ENCODE measurements around the gene IL10. TPM values are rescaled to one million over a fixed set of nuclear protein-coding genes. Genes with fewer than 3 reads are reported as not detected.
"Not testable (repeated sequence)": the region's sequence is repeated elsewhere in the genome, so short reads cannot be mapped to it uniquely, and the experiment has no call there.

IL10 gene
- polyA plus RNA-seq, 3 donors from 2014 or later = 0.43 TPM; not detected in 2

- H3K27me3 Mint-ChIP-seq (ENCODE audit: low read depth in 3 of 3) = peaks cover 13 to 14% (median 13%) of the 10 kb centered on the region in 3 donors
- peaks cover 55 to 71% of the 10 kb centered on the region in 2 donors for H3K4me1 Mint-ChIP-seq
- H3K4me3 Mint-ChIP-seq = peak overlapping the region in 1 of 5 donors; percentile 18
- H3K9me3 Mint-ChIP-seq = no peaks in the 10 kb centered on the region
- no peak overlapping the region for H3K27ac Mint-ChIP-seq
- H3K36me3 Mint-ChIP-seq = no peaks in the 10 kb centered on the region
- no peak for DNase-seq
Observed at GRCh38 chr1:206787891-206788290, 15.6 kb upstream of the IL10 start.

- Mint-ChIP-seq H3K4me1 (peaks cover 57 to 74% of the 10 kb centered on the region in 2 donors), H3K27ac (no peak overlapping the region), H3K9me3 (no peaks in the 10 kb centered on the region), H3K4me3 (peak overlapping the region; percentile 31 to 65 (median 55)), H3K27me3 (ENCODE audit: low read depth in 3 of 3) (peaks cover 10 to 21% (median 13%) of the 10 kb centered on the region in 3 donors), H3K36me3 (no peaks in the 10 kb centered on the region)
- peak; percentile 63 to 67 (median 63) for DNase-seq
Observed at GRCh38 chr1:206786212-206786886, 14.1 kb upstream of the IL10 start.

GRCh38 chr1:206785182-206785765, 13.0 kb upstream of the IL10 start:
- peak overlapping the region in 2 of 5 donors; percentile 43 to 65 for H3K4me3 Mint-ChIP-seq
- DNase-seq = no peak
- no peaks in the 10 kb centered on the region for H3K36me3 Mint-ChIP-seq
- H3K4me1 Mint-ChIP-seq = peaks cover 50 to 66% of the 10 kb centered on the region in 2 donors
- H3K27ac Mint-ChIP-seq = no peak overlapping the region
- H3K9me3 Mint-ChIP-seq = no peaks in the 10 kb centered on the region
- peaks cover 6 to 21% (median 10%) of the 10 kb centered on the region in 3 donors for H3K27me3 Mint-ChIP-seq (ENCODE audit: low read depth in 3 of 3)

GRCh38 chr1:206784471-206784903, 12.2 kb upstream of the IL10 start:
- Mint-ChIP-seq H3K27me3 (ENCODE audit: low read depth in 3 of 3) (peaks cover 5 to 17% (median 10%) of the 10 kb centered on the region in 3 donors), H3K36me3 (no peaks in the 10 kb centered on the region), H3K4me1 (peaks cover 50 to 66% of the 10 kb centered on the region in 2 donors), H3K27ac (no peak overlapping the region), H3K4me3 (peak overlapping the region in 4 of 5 donors; percentile 25 to 54 (median 42)), H3K9me3 (no peaks in the 10 kb centered on the region)
- DNase-seq = no peak

- no peaks in the 10 kb centered on the region for H3K36me3 Mint-ChIP-seq
- peaks cover 3 to 17% (median 4%) of the 10 kb centered on the region in 3 donors for H3K27me3 Mint-ChIP-seq (ENCODE audit: low read depth in 3 of 3)
- peak overlapping the region in 1 of 5 donors; percentile 8 for H3K4me3 Mint-ChIP-seq
- no peaks in the 10 kb centered on the region for H3K9me3 Mint-ChIP-seq
- H3K27ac Mint-ChIP-seq = no peak overlapping the region
- H3K4me1 Mint-ChIP-seq = peaks cover 50 to 66% of the 10 kb centered on the region in 2 donors
- DNase-seq = no peak
Observed at GRCh38 chr1:206783506-206783905, 11.2 kb upstream of the IL10 start.

GRCh38 chr1:206782448-206782847, 10.2 kb upstream of the IL10 start:
- Mint-ChIP-seq H3K36me3 (no peaks in the 10 kb centered on the region), H3K27me3 (ENCODE audit: low read depth in 3 of 3) (peaks cover 4 to 14% (median 6%) of the 10 kb centered on the region in 3 donors), H3K4me3 (peak overlapping the region; percentile 23 to 71 (median 52)), H3K4me1 (peaks cover 50 to 60% of the 10 kb centered on the region in 2 donors), H3K27ac (peak overlapping the region in 2 of 6 donors; percentile 21 to 57), H3K9me3 (no peaks in the 10 kb centered on the region)
- DNase-seq = peak; percentile 50 to 51 (median 51)

- peaks cover 25 to 32% of the 10 kb centered on the region in 2 donors for H3K4me1 Mint-ChIP-seq
- peaks cover under 1 to 9% (median 6%) of the 10 kb centered on the region in 3 donors for H3K27me3 Mint-ChIP-seq (ENCODE audit: low read depth in 3 of 3)
- H3K4me3 Mint-ChIP-seq = no peak overlapping the region
- no peak overlapping the region for H3K27ac Mint-ChIP-seq
- no peaks in the 10 kb centered on the region for H3K36me3 Mint-ChIP-seq
- no peaks in the 10 kb centered on the region for H3K9me3 Mint-ChIP-seq
- no peak for DNase-seq
Observed at GRCh38 chr1:206779638-206780037, 7.3 kb upstream of the IL10 start.

GRCh38 chr1:206778911-206779310, 6.6 kb upstream of the IL10 start:
- H3K36me3 Mint-ChIP-seq; H3K27ac Mint-ChIP-seq; DNase-seq; H3K27me3 Mint-ChIP-seq (ENCODE audit: low read depth in 3 of 3); H3K4me3 Mint-ChIP-seq; H3K9me3 Mint-ChIP-seq: not testable (repeated sequence)
- H3K4me1 Mint-ChIP-seq = peaks cover 21 to 24% of the 10 kb centered on the region in 2 donors

GRCh38 chr1:206778031-206778430, 5.7 kb upstream of the IL10 start:
- Mint-ChIP-seq H3K36me3 (no peaks in the 10 kb centered on the region), H3K9me3 (no peaks in the 10 kb centered on the region), H3K27me3 (ENCODE audit: low read depth in 3 of 3) (peaks cover 0 to 8% (median 5%) of the 10 kb centered on the region in 3 donors), H3K27ac (no peak overlapping the region), H3K4me3 (no peak overlapping the region), H3K4me1 (peaks cover 15 to 16% of the 10 kb centered on the region in 2 donors)
- no peak for DNase-seq

GRCh38 chr1:206776229-206776628, 3.9 kb upstream of the IL10 start:
- no peak overlapping the region for H3K27ac Mint-ChIP-seq
- no peak overlapping the region for H3K4me3 Mint-ChIP-seq
- H3K9me3 Mint-ChIP-seq = no peaks in the 10 kb centered on the region
- H3K36me3 Mint-ChIP-seq = no peaks in the 10 kb centered on the region
- peaks cover 0 to 5% (median 2%) of the 10 kb centered on the region in 3 donors for H3K27me3 Mint-ChIP-seq (ENCODE audit: low read depth in 3 of 3)
- peaks cover 15 to 17% of the 10 kb centered on the region in 2 donors for H3K4me1 Mint-ChIP-seq
- no peak for DNase-seq

- Mint-ChIP-seq H3K4me3 (no peak overlapping the region), H3K4me1 (peaks cover 37 to 38% of the 10 kb centered on the region in 2 donors), H3K27ac (no peak overlapping the region), H3K27me3 (ENCODE audit: low read depth in 3 of 3) (peaks cover 0 to 5% (median 2%) of the 10 kb centered on the region in 3 donors), H3K9me3 (no peaks in the 10 kb centered on the region), H3K36me3 (no peaks in the 10 kb centered on the region)
- DNase-seq = no peak
Observed at GRCh38 chr1:206774093-206774492, 1.8 kb upstream of the IL10 start.

- Mint-ChIP-seq H3K4me3 (no peak overlapping the region), H3K9me3 (no peaks in the 10 kb centered on the region), H3K36me3 (no peaks in the 10 kb centered on the region), H3K4me1 (peaks cover 59 to 66% of the 10 kb centered on the region in 2 donors), H3K27me3 (ENCODE audit: low read depth in 3 of 3) (peaks cover 1 to 6% (median 5%) of the 10 kb centered on the region in 3 donors), H3K27ac (peak overlapping the region in 1 of 6 donors; percentile 12)
- no peak for DNase-seq
Observed at GRCh38 chr1:206771338-206771692, 979 bp downstream of the IL10 start.

GRCh38 chr1:206770531-206771337, 1.6 kb downstream of the IL10 start, which contains the start of gene IL19:
IL19 (plus strand) TSS chr1:206770773; CDS start chr1:206836663, 65,890 bp downstream.
- Mint-ChIP-seq H3K27ac (peak within 1 kb of the TSS; percentile 28 to 90 (median 80)), H3K4me1 (peaks cover 64 to 72% of the 10 kb centered on the region in 2 donors), H3K4me3 (peak within 1 kb of the TSS; percentile 66 to 82 (median 70)), H3K36me3 (no peaks in the 10 kb centered on the region), H3K9me3 (no peaks in the 10 kb centered on the region), H3K27me3 (ENCODE audit: low read depth in 3 of 3) (peaks cover 2 to 8% (median 6%) of the 10 kb centered on the region in 3 donors)
- no peak for DNase-seq
